GOT3 (cell line): Measurements from ENCODE around the gene EYA2.

ENCODE experiments used
- DNase-seq: peaks from one replicate; lab custom pipeline; 2025; ENCODE audit warnings: mixed read lengths; lab: John Stamatoyannopoulos, UW

EYA2 gene

DNA sequence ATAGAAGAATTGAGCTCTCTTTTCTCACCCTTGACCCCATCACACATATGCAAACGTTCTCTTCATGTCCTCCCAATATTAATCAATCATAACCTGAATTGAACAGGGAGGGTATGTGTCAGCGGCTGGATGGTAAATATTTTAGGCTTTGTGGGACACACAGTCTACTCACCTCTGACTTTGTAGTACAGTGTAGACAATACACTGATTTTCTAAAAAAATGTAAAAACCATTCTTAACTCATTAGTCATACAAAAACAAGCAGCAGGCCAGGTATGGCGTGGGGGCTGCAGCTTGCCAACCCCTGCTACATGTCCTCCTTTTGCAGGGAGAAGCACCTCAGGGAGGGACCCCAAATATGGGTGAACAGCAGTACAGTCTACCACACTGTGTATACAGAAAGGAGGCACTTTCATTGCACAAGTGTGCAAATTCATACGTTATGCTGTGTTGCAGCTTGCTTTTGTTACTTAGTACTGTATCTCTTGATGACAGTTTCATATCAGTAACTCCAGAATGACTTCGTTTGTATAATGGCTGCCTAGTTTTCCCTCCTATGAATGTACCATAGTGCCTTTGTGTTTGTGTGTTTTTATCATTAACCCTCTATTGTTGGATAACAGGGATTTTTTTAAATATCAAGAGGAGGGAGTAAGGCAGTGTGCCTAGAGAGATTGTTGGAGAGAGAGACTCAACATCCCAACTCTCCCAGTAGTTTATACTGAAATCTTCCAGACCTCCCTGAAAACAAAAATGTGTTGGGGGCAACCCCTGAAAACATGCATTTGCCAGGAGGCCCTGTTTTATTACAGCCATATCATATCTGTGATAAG, 247.5 kb downstream of the EYA2 start:
- no peak for DNase-seq

DNA sequence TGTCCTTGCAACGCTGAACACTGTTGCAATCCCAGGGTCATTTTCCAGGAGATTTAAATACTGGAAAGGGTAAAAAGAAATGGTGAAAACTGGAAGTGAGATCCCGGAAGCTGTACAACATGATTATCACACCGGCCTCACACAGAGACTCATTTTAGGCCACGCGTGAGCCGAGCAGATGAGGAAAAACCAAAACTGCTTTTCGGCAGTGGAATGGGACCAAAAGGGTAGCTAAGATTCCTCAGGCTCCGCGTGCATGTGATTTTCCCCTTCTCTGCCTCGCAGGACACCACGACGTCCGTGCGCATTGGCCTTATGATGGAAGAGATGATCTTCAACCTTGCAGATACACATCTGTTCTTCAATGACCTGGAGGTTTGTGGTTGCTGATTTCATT, 248.1 kb downstream of the EYA2 start:
- no peak for DNase-seq

DNA sequence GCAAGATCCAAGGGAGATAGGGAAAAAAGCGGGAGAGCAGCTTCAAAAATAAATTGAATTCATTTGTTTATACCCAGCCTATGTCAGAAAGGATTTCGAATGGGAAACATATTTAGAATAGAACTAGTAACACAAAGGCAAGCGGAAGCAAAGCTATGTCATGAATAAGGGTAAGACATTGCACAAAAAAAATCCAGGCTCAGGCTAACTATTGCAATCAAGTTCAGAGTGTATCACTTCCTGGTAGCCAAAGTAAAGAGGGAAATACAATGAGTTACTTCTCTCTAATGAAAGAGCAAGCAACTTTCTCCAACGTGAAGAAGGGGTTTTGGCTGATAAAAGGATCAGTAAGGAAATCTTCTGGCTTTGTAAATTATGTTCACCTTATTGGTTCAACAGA, 249.0 kb downstream of the EYA2 start:
- DNase-seq, result no peak

DNA sequence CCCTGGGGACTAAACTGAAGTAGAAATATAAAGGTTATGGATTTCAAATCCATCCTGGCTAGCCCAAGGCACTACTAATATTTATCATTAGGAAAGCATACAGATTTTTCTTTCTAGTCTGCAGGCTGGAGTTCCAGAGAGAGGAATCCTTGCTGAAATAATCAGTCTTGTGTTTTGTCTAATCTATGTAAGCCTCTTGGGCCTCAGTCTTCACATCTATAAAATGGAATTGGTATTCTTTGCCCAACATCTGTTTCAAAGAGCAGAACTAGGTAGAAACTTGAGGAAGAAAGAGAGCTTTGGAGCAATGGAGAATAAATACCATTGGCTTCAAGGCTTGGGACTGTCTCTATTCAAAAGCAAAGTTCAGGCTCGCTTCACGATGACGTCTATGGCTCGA, 249.8 kb downstream of the EYA2 start:
- no peak for DNase-seq

DNA sequence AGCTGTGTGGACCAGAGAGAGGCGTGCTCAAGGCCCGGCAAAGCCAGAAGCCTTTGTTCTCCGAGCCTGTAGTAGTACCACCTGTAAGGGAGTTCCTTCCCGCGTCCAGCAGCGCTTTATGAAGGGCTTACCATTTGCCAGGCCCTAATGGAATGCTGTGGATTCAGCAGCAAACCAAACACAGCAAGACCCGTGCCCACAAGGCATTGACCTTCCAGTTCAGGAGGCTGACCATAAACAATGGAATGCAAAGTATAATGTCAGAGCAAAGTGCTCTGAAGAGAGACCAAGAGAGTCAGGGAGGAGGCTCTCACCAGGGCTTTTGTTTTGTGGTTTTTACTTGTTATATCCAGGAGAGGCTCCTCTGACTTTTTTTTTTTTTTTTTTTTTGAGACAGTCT, 252.0 kb downstream of the EYA2 start:
- no peak for DNase-seq

DNA sequence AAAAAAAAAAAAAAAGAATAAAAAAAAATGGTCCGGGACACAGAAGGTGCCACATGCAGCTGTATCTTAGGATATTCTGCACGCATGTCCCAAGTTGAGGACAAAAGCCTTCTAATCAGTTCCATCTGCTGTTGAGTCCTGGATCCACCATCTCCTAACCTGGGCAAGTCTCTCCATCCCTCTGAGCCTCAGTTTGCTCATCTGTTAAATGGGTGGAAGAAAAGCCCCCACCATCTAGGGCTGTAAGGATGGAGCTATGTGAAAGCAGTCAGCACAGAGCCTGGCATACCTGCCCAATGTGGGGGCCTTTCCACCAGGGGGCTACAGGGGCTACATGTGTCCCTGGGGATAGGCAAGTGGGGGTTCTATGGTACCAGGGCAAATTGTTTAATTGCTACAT, 253.4 kb downstream of the EYA2 start:
- no peak for DNase-seq

DNA sequence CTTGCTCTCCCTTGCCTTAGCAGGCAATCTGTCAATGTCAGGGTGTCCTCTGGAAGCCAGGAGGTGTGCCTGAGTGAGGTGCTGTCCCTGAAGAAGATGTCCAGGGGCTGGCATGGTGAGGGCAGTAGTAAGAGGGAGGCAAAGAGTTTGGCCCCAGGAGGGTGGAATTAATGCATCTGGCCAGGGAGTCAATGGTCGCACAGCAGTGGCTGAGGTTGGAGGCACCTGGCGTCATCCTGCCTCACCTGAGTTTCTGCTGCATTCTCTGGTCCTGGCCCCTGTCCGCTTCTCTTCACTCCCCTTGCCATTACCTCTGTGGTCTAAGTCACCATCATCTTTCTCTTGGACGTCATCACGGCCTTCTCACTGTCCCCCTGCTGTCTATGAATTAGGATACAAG, 255.3 kb downstream of the EYA2 start:
- no peak for DNase-seq

DNA sequence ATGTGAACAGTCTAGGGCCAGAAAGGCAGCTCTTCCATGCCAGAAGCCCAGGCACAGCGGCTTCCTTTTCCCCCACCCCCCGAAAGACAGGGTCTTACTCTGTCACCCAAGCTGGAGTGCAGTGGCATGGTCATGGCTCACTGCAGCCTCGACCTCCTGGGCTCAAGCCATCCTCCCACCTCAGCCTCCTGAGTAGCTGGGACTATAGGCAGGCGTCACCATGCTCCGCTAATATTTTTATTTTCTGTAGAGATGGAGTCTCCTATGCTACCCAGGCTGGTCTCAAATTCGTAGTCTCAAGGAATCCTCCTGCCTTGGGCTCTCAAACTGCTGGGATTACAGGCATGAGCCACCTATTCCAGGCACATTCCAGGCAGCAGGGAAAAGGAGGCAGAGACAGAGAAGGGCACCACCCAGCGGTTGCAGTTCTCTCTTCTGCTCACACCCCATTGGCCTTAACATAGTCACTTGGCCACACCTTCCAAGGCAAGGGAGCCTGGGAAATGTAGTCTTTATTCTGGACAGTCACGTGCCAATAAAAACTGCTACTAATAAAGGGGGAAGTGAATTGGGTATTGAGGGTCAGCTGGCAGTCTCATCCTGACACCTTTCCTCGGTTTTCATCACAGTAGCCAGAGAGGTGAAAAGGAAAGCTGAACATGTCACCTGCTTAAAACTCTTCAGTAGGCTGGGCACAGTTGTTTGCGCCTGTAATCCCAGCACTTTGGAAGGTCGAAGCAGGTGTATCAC, 255.9 kb downstream of the EYA2 start:
- DNase-seq, result no peak

DNA sequence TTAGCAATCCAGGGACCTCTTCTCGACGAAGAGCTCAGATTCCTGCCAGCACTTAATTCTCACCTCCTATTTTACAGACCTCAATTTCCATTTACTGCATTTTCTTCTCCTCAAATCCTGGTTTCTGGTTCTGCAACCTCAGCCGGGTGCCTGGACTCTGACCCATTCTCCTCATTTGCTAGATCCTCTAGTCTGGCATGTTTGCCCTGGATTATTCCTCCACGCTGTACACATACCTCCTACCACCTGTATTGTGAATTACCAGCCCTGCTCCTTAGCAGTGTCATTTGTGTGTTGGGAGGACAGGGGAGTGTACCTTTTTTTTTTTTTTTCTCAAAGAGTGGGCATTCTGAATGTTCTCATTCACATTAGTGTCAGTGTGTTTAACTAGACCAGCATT, 257.4 kb downstream of the EYA2 start:
- DNase-seq, result no peak

DNA sequence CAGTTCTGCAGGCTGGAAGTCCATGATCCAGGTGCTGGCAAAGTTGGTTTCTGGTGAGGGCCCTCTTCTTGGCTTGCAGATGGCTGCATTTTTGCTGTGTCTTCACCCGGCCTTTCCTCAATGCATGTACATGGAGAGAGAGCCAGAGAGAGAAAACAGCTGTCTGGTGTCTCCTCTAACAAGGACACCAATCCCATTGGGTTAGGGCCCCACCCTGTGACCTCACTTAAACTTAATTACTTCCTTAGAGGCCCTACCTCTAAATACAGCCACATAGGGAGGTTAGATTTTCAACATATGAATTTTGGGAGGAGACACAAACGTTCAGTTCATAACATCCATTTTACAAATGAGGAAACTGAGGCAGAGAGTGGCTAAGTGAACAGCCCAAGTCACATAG, 259.4 kb downstream of the EYA2 start:
- DNase-seq, result no peak

DNA sequence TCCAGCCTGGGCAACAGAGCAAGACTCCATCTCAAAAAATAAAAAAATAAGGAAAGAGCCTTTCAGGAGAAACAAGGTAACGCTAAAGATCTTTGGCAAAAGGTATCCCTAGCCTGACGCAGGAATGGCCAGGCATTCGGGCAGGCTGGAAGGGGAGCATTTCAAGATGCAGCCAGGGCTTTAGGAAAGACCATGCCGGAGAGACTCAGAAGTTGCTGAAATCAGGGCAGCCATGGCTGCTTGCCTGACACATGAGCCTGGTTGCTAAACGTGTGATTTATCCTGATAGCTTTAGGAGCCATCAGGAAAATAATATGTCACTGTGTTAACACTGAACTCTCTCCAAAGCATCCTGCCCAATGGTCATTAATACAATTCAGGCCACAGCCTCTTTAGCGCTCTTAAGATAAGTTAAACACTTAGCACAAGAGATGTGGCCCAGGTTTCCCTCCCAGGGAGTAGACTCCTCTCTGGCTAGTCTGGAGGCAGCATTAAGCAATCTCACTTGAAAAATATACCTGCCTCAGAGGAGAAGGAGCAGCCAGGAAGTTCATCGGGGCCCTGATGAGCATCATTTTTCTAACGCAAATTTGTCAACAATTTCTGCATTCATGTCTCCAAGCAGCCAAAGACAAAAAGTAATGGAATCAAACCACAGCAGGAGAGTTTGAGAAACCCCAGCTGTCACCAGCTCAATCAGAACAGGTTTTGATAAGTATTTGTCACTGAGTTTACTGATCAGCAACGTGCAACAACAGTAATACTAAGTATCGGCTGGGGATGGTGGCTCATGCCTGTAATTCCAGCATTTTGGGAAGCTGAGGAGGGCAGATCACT, 261.9 kb downstream of the EYA2 start:
- no peak for DNase-seq

DNA sequence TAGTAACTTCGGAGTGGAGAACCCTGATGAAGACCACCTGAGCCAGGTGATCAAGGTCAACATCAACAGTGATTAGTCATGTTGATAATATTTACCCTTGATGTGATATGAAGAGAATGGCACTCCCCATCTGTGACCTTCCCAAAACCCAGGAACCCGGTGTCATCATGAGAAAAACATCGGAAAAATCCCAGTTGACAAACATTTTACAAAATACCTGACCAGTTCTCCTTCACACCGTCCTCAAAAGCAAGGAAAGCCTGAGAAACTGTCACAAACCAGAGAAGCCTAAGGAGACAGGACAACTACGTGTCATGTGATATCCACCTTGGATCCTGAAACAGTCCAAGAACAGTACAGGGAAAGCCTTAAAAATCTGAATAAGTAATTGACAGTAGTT, 264.5 kb downstream of the EYA2 start:
- DNase-seq, result no peak

DNA sequence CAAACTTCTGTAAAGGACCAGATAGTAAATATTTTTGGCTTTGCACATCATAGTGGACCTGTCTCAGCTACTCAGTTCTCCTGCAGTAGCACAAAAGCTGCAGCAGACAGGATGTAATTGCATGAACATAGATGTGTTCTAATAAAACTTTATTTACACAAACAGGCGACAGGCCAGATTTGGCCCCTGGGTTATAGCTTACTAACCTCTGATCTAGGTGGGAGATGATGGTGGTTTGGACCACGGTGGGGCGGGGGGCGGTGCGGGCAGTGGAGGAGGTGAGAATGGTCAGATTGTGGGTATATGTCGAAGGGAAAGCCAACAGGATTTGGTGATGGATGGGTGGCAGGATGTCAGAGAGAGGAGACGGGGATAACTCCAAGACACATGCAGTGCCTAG, 265.6 kb downstream of the EYA2 start:
- no peak for DNase-seq

DNA sequence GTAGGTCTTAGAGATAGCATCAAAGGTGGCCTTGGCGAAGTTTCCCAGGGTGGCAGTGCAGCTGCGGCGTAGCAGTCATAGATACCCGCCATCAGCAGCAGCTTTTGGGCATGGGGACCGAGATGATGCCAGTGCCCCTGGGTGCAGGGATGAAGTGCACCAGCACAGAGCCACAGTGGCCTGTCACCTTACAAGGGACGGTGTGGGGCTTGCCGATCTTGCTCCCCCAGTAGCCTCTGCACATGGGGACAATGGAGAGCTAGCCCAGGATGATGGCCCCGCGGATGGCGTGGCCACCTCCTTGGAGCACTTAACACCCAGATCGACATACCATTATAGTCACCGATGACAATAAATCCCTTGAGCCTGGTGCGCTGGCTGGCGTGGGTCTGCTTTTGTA, 266.3 kb downstream of the EYA2 start:
- DNase-seq, result no peak

DNA sequence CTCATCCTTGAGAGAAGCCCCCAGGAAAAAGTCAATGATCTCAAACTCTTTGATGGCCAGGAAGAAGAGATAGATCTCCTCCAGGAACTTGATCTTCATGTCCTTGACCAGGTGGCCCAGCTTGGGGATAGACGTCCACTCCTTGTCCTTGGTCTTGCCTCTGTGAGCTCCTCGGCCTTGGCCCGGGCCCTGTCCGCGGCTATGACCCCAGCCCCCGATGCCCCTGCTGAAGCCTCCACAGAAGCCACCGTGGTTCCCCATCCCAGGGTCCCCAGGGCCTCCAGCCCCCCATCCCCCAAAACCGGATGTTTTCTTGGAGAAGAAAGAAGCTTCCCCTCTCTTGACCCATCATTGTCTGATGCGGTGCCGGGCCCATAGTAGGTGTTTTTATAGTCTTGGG, 266.8 kb downstream of the EYA2 start:
- no peak for DNase-seq

DNA sequence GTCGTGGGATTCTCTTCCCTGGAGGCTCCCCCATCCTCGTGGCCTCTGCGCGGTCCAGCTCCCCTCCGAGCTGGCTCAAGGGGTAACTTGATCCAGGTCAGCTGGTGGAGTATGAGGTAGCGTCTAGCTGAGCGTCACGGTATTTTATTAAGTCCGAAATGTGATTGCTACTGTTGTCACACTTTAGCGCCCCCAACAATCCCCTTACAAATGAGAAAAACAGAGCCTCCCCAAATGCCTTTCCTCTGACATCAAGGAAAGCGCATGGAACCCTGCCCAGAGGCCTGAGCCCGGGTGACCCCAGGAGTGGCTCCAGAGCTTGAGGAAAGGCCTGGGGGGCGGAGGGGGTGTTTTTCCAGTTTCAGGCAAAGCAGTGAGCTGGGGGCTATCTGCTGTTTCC, 269.5 kb downstream of the EYA2 start:
- no peak for DNase-seq

DNA sequence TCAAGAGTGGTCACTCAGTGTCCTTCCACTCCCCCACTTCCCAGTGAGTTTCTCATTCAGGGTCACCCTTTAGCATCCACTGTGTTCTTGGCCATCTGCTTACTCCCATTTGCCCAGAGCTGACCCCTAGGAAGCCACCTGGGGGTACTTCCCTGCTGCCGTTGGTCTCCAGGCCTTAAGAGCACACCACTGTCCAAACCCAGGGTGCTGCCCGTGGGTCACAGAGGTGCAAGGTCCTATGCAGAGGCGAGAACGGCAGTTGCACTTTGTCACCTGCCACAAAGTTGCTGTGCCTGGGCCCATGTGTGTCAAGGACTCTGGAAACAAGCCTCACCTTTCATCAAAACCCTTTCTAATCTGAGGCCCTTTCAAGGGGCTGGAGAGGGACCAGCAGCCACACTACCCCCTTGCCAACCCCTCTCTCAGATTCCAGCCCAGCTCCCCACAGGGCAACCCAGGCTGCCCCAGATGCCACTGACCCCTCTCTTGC, 270.8 kb downstream of the EYA2 start:
- no peak for DNase-seq

DNA sequence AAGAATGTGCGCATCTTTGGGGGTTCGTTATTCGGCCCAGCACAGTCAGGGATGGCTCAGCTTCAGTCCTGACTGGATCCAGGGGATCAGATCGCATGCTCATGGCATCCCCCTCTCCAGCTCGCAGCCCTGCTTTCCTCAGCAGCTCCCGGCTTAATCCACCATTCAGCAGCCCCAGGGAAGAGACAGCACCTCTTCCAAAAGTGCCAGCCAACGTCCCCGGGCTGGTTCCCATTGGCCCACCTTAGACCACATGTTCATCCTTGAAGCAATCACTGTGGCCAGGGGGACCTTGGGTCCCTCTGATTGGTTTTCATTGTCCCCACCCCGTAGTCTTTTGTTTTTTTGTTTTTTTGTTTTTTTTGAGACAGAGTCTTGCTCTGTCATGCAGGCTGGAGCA, 273.2 kb downstream of the EYA2 start:
- DNase-seq, result no peak

DNA sequence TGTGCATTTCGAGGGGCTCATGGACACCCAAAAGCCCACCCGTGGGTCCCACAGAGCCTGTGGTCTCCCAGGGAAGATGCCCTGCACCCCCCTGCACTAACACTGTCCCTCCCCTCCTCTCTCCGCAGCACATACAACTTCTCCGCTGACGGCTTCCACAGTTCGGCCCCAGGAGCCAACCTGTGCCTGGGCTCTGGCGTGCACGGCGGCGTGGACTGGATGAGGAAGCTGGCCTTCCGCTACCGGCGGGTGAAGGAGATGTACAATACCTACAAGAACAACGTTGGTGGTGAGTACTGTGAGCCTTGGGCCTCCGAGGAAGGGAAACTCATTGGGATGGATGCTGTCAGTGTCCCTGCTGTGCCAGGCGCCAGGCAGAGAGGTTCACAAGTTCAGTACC, 277.9 kb downstream of the EYA2 start:
- no peak for DNase-seq

DNA sequence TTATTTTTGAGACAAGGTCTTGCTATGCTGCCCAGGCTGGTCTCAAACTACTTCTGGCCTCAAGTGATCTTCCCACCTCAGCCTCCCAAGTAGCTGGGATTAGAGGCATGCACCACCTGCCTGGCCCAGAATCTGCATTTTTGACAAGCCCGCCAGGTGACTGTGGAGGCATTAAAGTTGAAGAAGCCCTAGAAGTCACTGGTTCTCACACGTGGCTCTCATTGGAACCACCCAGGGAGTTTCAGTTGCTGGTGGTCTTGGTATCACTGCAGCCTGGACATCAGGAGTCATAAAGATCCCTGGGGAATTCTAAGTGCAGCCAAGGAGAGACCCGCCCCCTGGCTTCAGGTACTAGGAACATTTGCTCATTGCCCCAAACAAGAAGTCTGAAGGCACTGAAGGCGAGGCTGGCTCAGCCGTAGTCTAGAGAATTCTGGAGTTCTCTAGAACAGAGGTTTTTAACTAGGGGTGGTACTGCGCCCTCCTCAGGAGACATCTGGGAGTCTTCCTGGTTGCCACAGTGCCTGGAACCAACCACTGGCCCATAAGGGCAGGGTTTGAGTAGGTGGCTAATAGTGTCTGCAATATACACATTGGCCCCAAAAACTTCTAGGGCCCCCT, 279.1 kb downstream of the EYA2 start:
- no peak for DNase-seq

DNA sequence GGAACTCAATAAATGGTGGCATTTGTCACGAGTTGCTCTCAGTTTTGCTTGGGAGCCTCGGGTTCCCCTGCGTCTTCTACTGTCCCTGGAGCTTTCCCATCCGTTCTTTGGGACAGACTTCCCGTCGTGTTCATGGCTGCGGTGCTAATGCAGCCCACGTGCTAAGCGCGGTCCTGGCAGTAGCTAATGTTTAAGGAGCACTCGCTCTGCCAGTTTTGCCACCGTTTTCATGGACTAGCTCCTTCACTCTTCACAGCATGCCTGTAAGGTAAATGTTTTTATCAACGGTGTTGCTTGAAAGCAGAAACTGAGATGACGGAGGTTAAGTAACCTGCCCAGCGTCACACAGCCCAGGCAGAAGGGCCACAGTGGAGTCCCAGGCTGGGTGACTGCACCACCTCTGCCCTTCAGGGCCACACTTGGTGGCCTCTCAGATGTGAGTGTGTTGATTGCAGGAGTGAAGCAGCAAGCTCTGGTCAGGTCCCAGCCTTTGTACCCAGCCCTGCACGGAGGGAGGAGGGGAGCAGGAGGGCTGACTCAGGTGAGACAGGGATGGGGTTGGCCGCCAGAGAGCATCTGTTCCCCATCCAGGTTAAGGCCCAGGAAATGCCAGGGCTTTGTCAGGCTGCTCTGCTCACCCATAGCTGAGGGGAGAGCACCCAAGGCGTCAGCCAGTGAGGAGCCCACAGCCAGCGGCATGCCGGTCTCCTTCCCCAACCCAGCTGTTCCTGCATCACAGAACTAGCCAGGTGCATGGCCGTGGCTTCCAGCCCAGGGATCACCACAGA, 280.0 kb downstream of the EYA2 start:
- DNase-seq, result no peak
